GM13976 (cell line): Measurements from ENCODE around the gene RAP1B.

Source experiments
- DNase-seq: peaks from one replicate; pipeline ENCODE4 v3.0.0; 2012; ENCODE audit warnings: low spot score
- in situ Hi-C: fragments of 300-500 bp; cut with MboI; formaldehyde crosslinking; loops from one replicate; pipeline ENCODE4 v1.12.0; 2022; ENCODE audit warnings: low sequenced_read_pairs, mixed read lengths, inconsistent platforms; ENCODE audit not compliant: unreplicated experiment
- TF ChIP-seq, protein P1 (sequence below): IDR thresholded peaks from 2 replicates; pipeline ENCODE4 v1.5.1; 2012; ENCODE audit warnings: borderline replicate concordance, mild to moderate bottlenecking; ENCODE audit not compliant: insufficient read depth; ENCODE audit errors: extremely low read depth, missing control alignments, control extremely low read depth

The RAP1B gene

DNA sequence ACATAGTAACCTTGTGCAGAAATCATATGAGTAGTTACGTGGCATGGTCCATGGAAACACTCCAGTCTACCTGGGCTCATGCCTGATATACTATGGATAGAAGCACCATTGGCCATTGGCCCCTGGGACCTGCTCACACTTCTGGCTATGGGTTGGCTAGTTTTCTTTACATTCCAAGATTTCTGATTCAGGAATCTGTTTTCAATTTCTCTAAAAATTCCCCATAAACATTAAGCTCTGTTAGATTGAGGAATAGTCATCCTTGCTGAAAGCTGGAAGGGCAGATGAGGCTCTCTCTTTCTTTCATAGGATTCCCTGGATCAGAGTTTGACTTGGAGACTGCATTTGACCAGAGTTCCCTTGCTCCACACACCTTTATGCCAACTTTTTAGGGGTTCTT is 37.3 kb upstream of the RAP1B start:
- TF ChIP-seq, protein P1, sequence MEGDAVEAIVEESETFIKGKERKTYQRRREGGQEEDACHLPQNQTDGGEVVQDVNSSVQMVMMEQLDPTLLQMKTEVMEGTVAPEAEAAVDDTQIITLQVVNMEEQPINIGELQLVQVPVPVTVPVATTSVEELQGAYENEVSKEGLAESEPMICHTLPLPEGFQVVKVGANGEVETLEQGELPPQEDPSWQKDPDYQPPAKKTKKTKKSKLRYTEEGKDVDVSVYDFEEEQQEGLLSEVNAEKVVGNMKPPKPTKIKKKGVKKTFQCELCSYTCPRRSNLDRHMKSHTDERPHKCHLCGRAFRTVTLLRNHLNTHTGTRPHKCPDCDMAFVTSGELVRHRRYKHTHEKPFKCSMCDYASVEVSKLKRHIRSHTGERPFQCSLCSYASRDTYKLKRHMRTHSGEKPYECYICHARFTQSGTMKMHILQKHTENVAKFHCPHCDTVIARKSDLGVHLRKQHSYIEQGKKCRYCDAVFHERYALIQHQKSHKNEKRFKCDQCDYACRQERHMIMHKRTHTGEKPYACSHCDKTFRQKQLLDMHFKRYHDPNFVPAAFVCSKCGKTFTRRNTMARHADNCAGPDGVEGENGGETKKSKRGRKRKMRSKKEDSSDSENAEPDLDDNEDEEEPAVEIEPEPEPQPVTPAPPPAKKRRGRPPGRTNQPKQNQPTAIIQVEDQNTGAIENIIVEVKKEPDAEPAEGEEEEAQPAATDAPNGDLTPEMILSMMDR = no peak
- in situ Hi-C loops = no loop called here
- no peak for DNase-seq

- in situ Hi-C loops = no loop called here
- TF ChIP-seq, protein P1 = no peak
- no peak for DNase-seq
These were observed 32.8 kb upstream of the RAP1B start for GRCh38 chr12:68577949-68578348.

DNA sequence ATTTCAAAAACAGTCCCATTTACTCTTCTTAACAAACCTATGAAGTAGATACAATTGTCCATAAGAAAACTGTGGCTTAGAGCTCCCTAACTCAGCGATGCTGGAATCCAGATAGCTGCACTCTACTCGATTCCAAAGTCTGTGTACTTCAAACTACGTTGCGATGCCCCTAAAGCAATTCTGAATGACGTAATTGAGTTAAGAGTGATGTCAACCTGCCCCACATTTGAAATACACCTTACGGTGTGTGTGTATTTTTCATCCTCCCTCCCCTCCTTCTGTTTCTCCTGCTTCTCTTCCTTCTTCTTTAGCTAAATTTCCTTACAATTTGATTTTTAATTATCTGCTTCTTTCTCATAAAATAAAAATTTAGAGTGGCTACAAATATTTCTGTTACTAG is 31.9 kb upstream of the RAP1B start:
- in situ Hi-C loops = no loop called here
- TF ChIP-seq, protein P1 = no peak

GRCh38 chr12:68579254-68579653 is 31.4 kb upstream of the RAP1B start:
- TF ChIP-seq, protein P1 = no peak
- DNase-seq = no peak
- in situ Hi-C loops = no loop called here

More for the DNA sequence above, 31.9 kb upstream of the RAP1B start:
- DNase-seq = no peak

GRCh38 chr12:68580911-68581310 is 29.8 kb upstream of the RAP1B start:
- in situ Hi-C loops = no loop called here
- TF ChIP-seq, protein P1 = no peak
- DNase-seq = no peak

GRCh38 chr12:68581926-68582325 is 28.8 kb upstream of the RAP1B start:
- in situ Hi-C loops = no loop called here

More at GRCh38 chr12:68581926-68582325, 28.8 kb upstream of the RAP1B start:
- no peak for DNase-seq
- TF ChIP-seq, protein P1 = no peak
